ENCODE measurements around the gene CFAP45. TPM values are rescaled to one million over a fixed set of nuclear protein-coding genes. Genes with fewer than 3 reads are reported as not detected.

Gene CFAP45
- total and polyA plus RNA-seq, 2 of the 8 experiments (the other 6 are each of a cell fraction or from before 2014, with no cell fraction given) = 0.05 TPM; not detected in 1

GRCh38 chr1:159864262-159864661 lies 35.7 kb downstream of the CFAP45 start:
- H3K18ac ChIP-seq (ENCODE audit: extremely low read depth, low read length) = no peak overlapping the region
- FAIRE-seq = no peak

More at GRCh38 chr1:159864262-159864661, 35.7 kb downstream of the CFAP45 start:
- H3K4ac ChIP-seq (replicated peaks; ENCODE audit: insufficient read length, low read depth, low read length) = no peak overlapping the region
- TF ChIP-seq GTF2F1 (IDR thresholded peaks at IDR 0.05; ENCODE audit: borderline replicate concordance, low read depth, low read length) (no peak), SRF (IDR thresholded peaks at IDR 0.05; ENCODE audit: low read depth, low read length) (no peak)
- H3K4me2 ChIP-seq (ENCODE audit: insufficient read depth in 1 of 2, low read depth in 2 of 2, low read length in 2 of 2) = no peak overlapping the region
- H4K5ac ChIP-seq (ENCODE audit: insufficient read length, low read depth, low read length) = no peak overlapping the region
- H3K27ac ChIP-seq (ENCODE audit: low read depth, low read length) = no peak overlapping the region
- no peak overlapping the region for H4K91ac ChIP-seq (replicated peaks; ENCODE audit: insufficient read length, low read length)
- H3K27me3 ChIP-seq (replicated peaks in 1 of 4; ENCODE audit: control insufficient read depth in 3 of 4, extremely low read depth in 1 of 4, insufficient read depth in 3 of 4, low read length in 3 of 4) = no peaks in the 10 kb centered on the region; a peak in 2 of 7 replicates
- H2BK20ac ChIP-seq (ENCODE audit: low read length) = no peak overlapping the region
- H4K20me1 ChIP-seq (replicated peaks in 1 of 2; ENCODE audit: control insufficient read depth in 1 of 2, insufficient read depth in 2 of 2, low read length in 2 of 2) = no peaks in the 10 kb centered on the region
- H2BK120ac ChIP-seq (replicated peaks; ENCODE audit: low read depth, low read length) = no peak overlapping the region
- no peaks in the 10 kb centered on the region for H3K23me2 ChIP-seq (ENCODE audit: low read depth, low read length)
- H3K9me3 ChIP-seq (ENCODE audit: insufficient read depth in 2 of 2, low read depth in 1 of 2, low read length in 1 of 2) = no peaks in the 10 kb centered on the region
- H3K56ac ChIP-seq (replicated peaks; ENCODE audit: insufficient read length, low read depth, low read length) = no peak overlapping the region
- H2BK12ac ChIP-seq (ENCODE audit: low read depth, low read length) = no peak overlapping the region
- H2BK15ac ChIP-seq (ENCODE audit: low read length) = no peak overlapping the region
- WGBS, 2 experiments (ENCODE audit: extremely low coverage in 1 of 2, insufficient coverage in 1 of 2, insufficient read length in 1 of 2, insufficient replicate concordance in 2 of 2, low coverage in 1 of 2, low lambda C conversion rate in 2 of 2, missing lambda C conversion rate in 1 of 2) = 88% methylated on average over 2 of the region's 2 CpGs; no CpG with 5 or more reads in 1 of the 2 experiments
- H2BK5ac ChIP-seq (ENCODE audit: low read depth, low read length) = no peak overlapping the region
- H3K36me3 ChIP-seq (ENCODE audit: control insufficient read depth in 2 of 4, insufficient read depth in 4 of 4, low read length in 3 of 4) = no peaks in the 10 kb centered on the region
- H4K8ac ChIP-seq (ENCODE audit: extremely low read depth, insufficient read depth, low read length) = no peak overlapping the region
- H3K4me3 ChIP-seq (ENCODE audit: extremely low read depth in 1 of 4, insufficient read depth in 2 of 4, low read depth in 3 of 4, low read length in 4 of 4) = no peak overlapping the region
- no peaks in the 10 kb centered on the region for H3K79me1 ChIP-seq (ENCODE audit: low read depth, low read length)
- H3K4me1 ChIP-seq (replicated peaks in 1 of 4; ENCODE audit: control insufficient read depth in 3 of 4, insufficient read depth in 4 of 4, low read length in 3 of 4) = peaks cover 0 to 2% (median 0%) of the 10 kb centered on the region in 4 experiments; a peak in 2 of 7 replicates
- H3K9ac ChIP-seq (replicated peaks in 1 of 4; ENCODE audit: extremely low read depth in 1 of 4, low read depth in 3 of 4, low read length in 3 of 4) = no peak overlapping the region
- no peaks in the 10 kb centered on the region for H3K79me2 ChIP-seq (ENCODE audit: control insufficient read depth in 1 of 2, insufficient read depth in 2 of 2, low read length in 2 of 2)
- H3K14ac ChIP-seq (ENCODE audit: insufficient read length) = no peak overlapping the region
- no peak overlapping the region for H2AFZ ChIP-seq (ENCODE audit: low read length)
- no peak for DNase-seq (ENCODE audit: low read depth in 1 of 2, low spot score in 2 of 2)
- H2AK5ac ChIP-seq (ENCODE audit: low read depth, low read length) = no peak overlapping the region
- ChIA-PET CTCF (ENCODE audit: partially characterized antibody) (interaction anchor here (1.0 to 14.8 kb wide), 4 partner anchors 13 to 66 kb away, joined by 3 to 111 read pairs (median 10); no protein-coding TSS in a partner anchor), POLR2A (ENCODE audit: partially characterized antibody) (interaction anchor here (0.6 kb wide), 1 partner anchor 21 kb away, joined by 3 read pairs; no protein-coding TSS in a partner anchor)
- H3K23ac ChIP-seq (ENCODE audit: insufficient read length) = no peak overlapping the region

Measured in H1 (cell line).